HEK293 (cell line): ENCODE data around the gene KRTAP1-5.

Source experiments
- CTCF ChIA-PET: fragments of 350-600 bp; formaldehyde crosslinking; extraction: SDS; loops from one replicate; lab custom pipeline; 2021; ENCODE audit warnings: antibody characterized with exemption; lab: Yijun Ruan, JAX
- POLR2A ChIA-PET: fragments of 300-600 bp; formaldehyde crosslinking; extraction: SDS; loops from one replicate; lab custom pipeline; 2020; ENCODE audit warnings: antibody characterized with exemption, inconsistent platforms; lab: Yijun Ruan, JAX
- H3K27ac ChIP-seq: fragments of 200-500 bp; sonication (Bioruptor generic); 2 replicates; pipeline ENCODE4 v1.5.1; 2014; ENCODE audit warnings: low read depth, low read length, control low read depth, inconsistent platforms; ENCODE audit errors: extremely low read depth
- H3K36me3 ChIP-seq, 2 experiments: fragments of 200-500 bp in 1 of 2; sonication (Bioruptor generic) in 1 of 2; 1 replicate in 1 of 2; 2 replicates in 1 of 2; pipeline ENCODE4 v1.5.1; 2014 to 2017; ENCODE audit warnings: inconsistent platforms in 2 of 2, low read length in 2 of 2; ENCODE audit not compliant: control insufficient read depth in 2 of 2, insufficient read depth in 1 of 2
- H3K4me1 ChIP-seq: fragments of 200-500 bp; sonication (Bioruptor generic); 2 replicates; pipeline ENCODE4 v1.5.1; 2014; ENCODE audit warnings: mild to moderate bottlenecking, low read length, inconsistent platforms; ENCODE audit not compliant: control insufficient read depth, insufficient read depth
- H3K4me3 ChIP-seq: 2 replicates; pipeline ENCODE4 v1.5.1; 2011; ENCODE audit warnings: low read depth, mild to moderate bottlenecking, control low read depth, low read length, moderate library complexity
- H3K9me3 ChIP-seq: fragments of 200-500 bp; sonication (Bioruptor generic); 2 replicates; pipeline ENCODE4 v1.5.1; 2014; ENCODE audit warnings: low read depth, low read length, inconsistent platforms; ENCODE audit not compliant: control insufficient read depth, insufficient read depth
- GLI2 ChIP-seq: fragments of 450-650 bp; formaldehyde crosslinking; IDR thresholded peaks from 2 replicates; pipeline ENCODE4; 2017; ENCODE audit warnings: missing biosample characterization, missing genetic modification characterization, low read depth, borderline replicate concordance
- HOXC10 ChIP-seq: sonication (generic); formaldehyde crosslinking; IDR thresholded peaks from 2 replicates; pipeline ENCODE4 v1.8.1; 2023; ENCODE audit warnings: mild to moderate bottlenecking, missing genetic modification reagents
- KLF1 ChIP-seq: fragments of 450-650 bp; formaldehyde crosslinking; IDR thresholded peaks from 2 replicates; pipeline ENCODE4 v1.5.1; 2016; ENCODE audit warnings: missing biosample characterization, missing genetic modification characterization
- PRDM6 ChIP-seq: fragments of 450-650 bp; formaldehyde crosslinking; IDR thresholded peaks from 2 replicates; pipeline ENCODE4 v1.5.1; 2017; ENCODE audit warnings: missing biosample characterization, missing genetic modification characterization
- SALL2 ChIP-seq: fragments of 450-650 bp; formaldehyde crosslinking; IDR thresholded peaks from 2 replicates; pipeline ENCODE4 v1.5.0; 2017; ENCODE audit warnings: missing biosample characterization, mild to moderate bottlenecking, missing genetic modification characterization, borderline replicate concordance
- ZBTB20 ChIP-seq: fragments of 450-650 bp; formaldehyde crosslinking; IDR thresholded peaks from 2 replicates; pipeline ENCODE4 v1.5.1; 2016; ENCODE audit warnings: missing biosample characterization, missing genetic modification characterization
- ZNF132 ChIP-seq: fragments of 450-650 bp; formaldehyde crosslinking; IDR thresholded peaks from 2 replicates; pipeline ENCODE4 v1.5.1; 2017; ENCODE audit warnings: missing biosample characterization, missing genetic modification characterization, borderline replicate concordance
- ZNF16 ChIP-seq: fragments of 450-650 bp; formaldehyde crosslinking; IDR thresholded peaks from 2 replicates; pipeline ENCODE4 v1.5.1; 2016; ENCODE audit warnings: low read depth, missing biosample characterization, missing genetic modification characterization
- ZNF175 ChIP-seq: fragments of 450-650 bp; formaldehyde crosslinking; IDR thresholded peaks from 2 replicates; pipeline ENCODE4 v1.5.1; 2016; ENCODE audit warnings: missing biosample characterization, missing genetic modification characterization
- ZNF214 ChIP-seq: fragments of 450-650 bp; formaldehyde crosslinking; IDR thresholded peaks from 2 replicates; pipeline ENCODE4 v1.5.1; 2017; ENCODE audit warnings: missing biosample characterization, mild to moderate bottlenecking, missing genetic modification characterization, borderline replicate concordance
- ZNF341 ChIP-seq: fragments of 450-650 bp; formaldehyde crosslinking; IDR thresholded peaks from 2 replicates; pipeline ENCODE4; 2016; ENCODE audit warnings: low read depth, missing biosample characterization, missing genetic modification characterization
- ZNF391 ChIP-seq: fragments of 450-650 bp; formaldehyde crosslinking; IDR thresholded peaks from 2 replicates; pipeline ENCODE4 v1.5.1; 2016; ENCODE audit warnings: low read depth, missing biosample characterization, missing genetic modification characterization, borderline replicate concordance
- ZNF416 ChIP-seq: fragments of 450-650 bp; formaldehyde crosslinking; IDR thresholded peaks from 2 replicates; pipeline ENCODE4 v1.5.1; 2016; ENCODE audit warnings: missing biosample characterization, missing genetic modification characterization
- ZNF473 ChIP-seq: fragments of 450-650 bp; formaldehyde crosslinking; IDR thresholded peaks from 2 replicates; pipeline ENCODE4 v1.5.1; 2017; ENCODE audit warnings: missing biosample characterization, missing genetic modification characterization
- ZNF548 ChIP-seq: fragments of 450-650 bp; formaldehyde crosslinking; IDR thresholded peaks from 2 replicates; pipeline ENCODE4 v1.5.1; 2016; ENCODE audit warnings: missing biosample characterization, missing genetic modification characterization
- ZNF571 ChIP-seq: fragments of 450-650 bp; formaldehyde crosslinking; IDR thresholded peaks from 2 replicates; pipeline ENCODE4 v1.5.0; 2017; ENCODE audit warnings: missing biosample characterization, missing genetic modification characterization
- ZNF692 ChIP-seq: fragments of 450-650 bp; formaldehyde crosslinking; IDR thresholded peaks from 2 replicates; pipeline ENCODE4 v1.5.1; 2016; ENCODE audit warnings: missing biosample characterization, missing genetic modification characterization
- ZNF785 ChIP-seq: fragments of 450-650 bp; formaldehyde crosslinking; IDR thresholded peaks from 2 replicates; pipeline ENCODE4 v1.5.1; 2016; ENCODE audit warnings: missing biosample characterization, missing genetic modification characterization
- TF ChIP-seq, protein P1 (sequence below): fragments of 450-650 bp; formaldehyde crosslinking; IDR thresholded peaks from 2 replicates; pipeline ENCODE4 v1.5.1; 2016; ENCODE audit warnings: missing biosample characterization, missing genetic modification characterization
- TF ChIP-seq, protein P2 (sequence below): fragments of 450-650 bp; formaldehyde crosslinking; conservative IDR thresholded peaks from 2 replicates; pipeline ENCODE4 v1.5.1; 2016; ENCODE audit warnings: low read depth, missing biosample characterization, missing genetic modification characterization
- TF ChIP-seq, protein P3 (sequence below): fragments of 450-650 bp; IDR thresholded peaks from 2 replicates; pipeline ENCODE4 v1.5.1; 2018; ENCODE audit warnings: missing biosample characterization, mild to moderate bottlenecking, missing genetic modification characterization
- TF ChIP-seq, protein P4 (sequence below): fragments of 450-650 bp; formaldehyde crosslinking; IDR thresholded peaks from 2 replicates; pipeline ENCODE4 v1.5.1; 2016; ENCODE audit warnings: missing biosample characterization, missing genetic modification characterization, borderline replicate concordance

Gene KRTAP1-5

DNA sequence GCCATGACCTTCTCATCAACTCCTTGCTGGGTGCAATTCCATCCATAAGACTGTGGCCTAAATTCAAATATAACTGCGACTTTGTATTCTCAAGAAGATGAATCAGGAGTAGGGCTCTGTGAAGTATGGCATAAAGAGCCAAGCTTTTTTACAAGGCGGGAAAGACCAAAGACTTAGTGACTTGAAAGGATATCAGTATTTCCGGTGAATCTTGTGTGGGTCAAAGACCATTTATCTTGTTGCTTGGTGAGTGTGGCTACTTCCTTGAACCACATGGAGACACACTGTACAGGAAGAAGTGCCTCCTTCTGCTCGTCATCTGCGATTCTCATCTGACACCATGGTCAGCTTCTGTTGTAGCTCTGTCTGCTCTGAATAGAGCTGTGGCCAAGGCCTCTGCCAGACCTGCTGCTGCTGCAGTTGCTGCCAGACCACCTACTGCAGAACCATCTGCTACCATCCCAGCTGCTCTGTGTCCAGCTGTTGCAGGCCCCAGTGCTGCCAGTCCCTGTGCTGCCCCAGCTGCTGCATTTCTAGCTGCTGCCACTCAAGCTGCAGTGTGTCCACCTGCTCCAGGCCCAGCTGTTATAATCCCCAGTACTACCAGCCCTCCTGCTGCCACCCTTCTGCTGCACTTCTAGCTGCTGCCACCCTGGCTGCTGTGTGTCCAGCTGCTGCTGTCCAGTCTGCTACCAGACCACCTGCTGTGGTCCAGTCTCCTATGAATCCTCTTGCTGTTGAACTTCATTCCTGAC lies 44.8 kb upstream of the KRTAP1-5 start (continued):
- TF ChIP-seq, protein P1, sequence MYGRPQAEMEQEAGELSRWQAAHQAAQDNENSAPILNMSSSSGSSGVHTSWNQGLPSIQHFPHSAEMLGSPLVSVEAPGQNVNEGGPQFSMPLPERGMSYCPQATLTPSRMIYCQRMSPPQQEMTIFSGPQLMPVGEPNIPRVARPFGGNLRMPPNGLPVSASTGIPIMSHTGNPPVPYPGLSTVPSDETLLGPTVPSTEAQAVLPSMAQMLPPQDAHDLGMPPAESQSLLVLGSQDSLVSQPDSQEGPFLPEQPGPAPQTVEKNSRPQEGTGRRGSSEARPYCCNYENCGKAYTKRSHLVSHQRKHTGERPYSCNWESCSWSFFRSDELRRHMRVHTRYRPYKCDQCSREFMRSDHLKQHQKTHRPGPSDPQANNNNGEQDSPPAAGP (tag by site-specific recombination): no peak
- TF ChIP-seq SALL2 (tag by site-specific recombination) (no peak), HOXC10 (CRISPR knock-in tag) (no peak)

GRCh38 chr17:41069031-41069430 lies 42.0 kb upstream of the KRTAP1-5 start:
- no peak overlapping the region for H3K4me3 ChIP-seq
- ChIA-PET POLR2A (no interaction called here), CTCF (no interaction called here)
- no peaks in the 10 kb centered on the region for H3K36me3 ChIP-seq
- no peaks in the 10 kb centered on the region for H3K9me3 ChIP-seq
- no peak for TF ChIP-seq ZNF132 (tag by site-specific recombination)
- TF ChIP-seq, protein P2, sequence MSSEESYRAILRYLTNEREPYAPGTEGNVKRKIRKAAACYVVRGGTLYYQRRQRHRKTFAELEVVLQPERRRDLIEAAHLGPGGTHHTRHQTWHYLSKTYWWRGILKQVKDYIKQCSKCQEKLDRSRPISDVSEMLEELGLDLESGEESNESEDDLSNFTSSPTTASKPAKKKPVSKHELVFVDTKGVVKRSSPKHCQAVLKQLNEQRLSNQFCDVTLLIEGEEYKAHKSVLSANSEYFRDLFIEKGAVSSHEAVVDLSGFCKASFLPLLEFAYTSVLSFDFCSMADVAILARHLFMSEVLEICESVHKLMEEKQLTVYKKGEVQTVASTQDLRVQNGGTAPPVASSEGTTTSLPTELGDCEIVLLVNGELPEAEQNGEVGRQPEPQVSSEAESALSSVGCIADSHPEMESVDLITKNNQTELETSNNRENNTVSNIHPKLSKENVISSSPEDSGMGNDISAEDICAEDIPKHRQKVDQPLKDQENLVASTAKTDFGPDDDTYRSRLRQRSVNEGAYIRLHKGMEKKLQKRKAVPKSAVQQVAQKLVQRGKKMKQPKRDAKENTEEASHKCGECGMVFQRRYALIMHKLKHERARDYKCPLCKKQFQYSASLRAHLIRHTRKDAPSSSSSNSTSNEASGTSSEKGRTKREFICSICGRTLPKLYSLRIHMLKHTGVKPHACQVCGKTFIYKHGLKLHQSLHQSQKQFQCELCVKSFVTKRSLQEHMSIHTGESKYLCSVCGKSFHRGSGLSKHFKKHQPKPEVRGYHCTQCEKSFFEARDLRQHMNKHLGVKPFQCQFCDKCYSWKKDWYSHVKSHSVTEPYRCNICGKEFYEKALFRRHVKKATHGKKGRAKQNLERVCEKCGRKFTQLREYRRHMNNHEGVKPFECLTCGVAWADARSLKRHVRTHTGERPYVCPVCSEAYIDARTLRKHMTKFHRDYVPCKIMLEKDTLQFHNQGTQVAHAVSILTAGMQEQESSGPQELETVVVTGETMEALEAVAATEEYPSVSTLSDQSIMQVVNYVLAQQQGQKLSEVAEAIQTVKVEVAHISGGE (tag by site-specific recombination): no peak
- TF ChIP-seq ZNF692 (tag by site-specific recombination): no peak
- TF ChIP-seq PRDM6: no peak
- TF ChIP-seq ZNF214 (tag by site-specific recombination): no peak
- TF ChIP-seq KLF1 (tag by site-specific recombination): no peak
- no peak for TF ChIP-seq ZNF416 (tag by site-specific recombination)
- no peak for TF ChIP-seq GLI2 (tag by site-specific recombination)
- no peak overlapping the region for H3K27ac ChIP-seq
- H3K4me1 ChIP-seq: no peaks in the 10 kb centered on the region

DNA sequence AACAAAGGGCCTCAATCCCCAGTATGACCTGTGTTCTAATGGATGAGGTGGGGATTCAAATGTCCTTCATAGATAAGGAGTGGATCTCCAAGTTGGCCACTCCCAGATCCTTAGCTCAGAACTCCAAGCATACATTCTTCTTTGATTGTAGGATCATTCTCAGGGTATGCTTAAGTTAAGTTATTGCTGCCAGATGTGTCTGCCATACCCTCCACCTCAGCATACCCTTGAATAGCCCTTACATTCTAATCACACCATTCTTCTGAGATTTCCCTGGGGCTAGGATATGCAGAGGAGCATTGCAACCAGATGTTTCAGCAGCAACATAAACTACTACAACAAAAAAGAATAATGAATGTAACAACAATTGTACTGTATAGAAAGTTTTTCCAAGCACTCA lies 40.3 kb upstream of the KRTAP1-5 start:
- Histone ChIP-seq H3K27ac (no peak overlapping the region), H3K4me3 (no peak overlapping the region), H3K4me1 (no peaks in the 10 kb centered on the region), H3K9me3 (no peaks in the 10 kb centered on the region), H3K36me3 (no peaks in the 10 kb centered on the region)
- CTCF ChIA-PET: no interaction called here
- POLR2A ChIA-PET: no interaction called here
- TF ChIP-seq, protein P3, sequence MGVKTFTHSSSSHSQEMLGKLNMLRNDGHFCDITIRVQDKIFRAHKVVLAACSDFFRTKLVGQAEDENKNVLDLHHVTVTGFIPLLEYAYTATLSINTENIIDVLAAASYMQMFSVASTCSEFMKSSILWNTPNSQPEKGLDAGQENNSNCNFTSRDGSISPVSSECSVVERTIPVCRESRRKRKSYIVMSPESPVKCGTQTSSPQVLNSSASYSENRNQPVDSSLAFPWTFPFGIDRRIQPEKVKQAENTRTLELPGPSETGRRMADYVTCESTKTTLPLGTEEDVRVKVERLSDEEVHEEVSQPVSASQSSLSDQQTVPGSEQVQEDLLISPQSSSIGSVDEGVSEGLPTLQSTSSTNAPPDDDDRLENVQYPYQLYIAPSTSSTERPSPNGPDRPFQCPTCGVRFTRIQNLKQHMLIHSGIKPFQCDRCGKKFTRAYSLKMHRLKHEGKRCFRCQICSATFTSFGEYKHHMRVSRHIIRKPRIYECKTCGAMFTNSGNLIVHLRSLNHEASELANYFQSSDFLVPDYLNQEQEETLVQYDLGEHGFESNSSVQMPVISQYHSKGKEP (tag by site-specific recombination): no peak
- TF ChIP-seq ZNF571 (tag by site-specific recombination) (no peak), ZNF175 (no peak), ZNF473 (tag by site-specific recombination) (no peak), ZNF341 (tag by site-specific recombination) (no peak), ZNF391 (tag by site-specific recombination) (no peak), ZNF548 (tag by site-specific recombination) (no peak), ZNF785 (no peak), ZBTB20 (no peak), ZNF16 (no peak)
- TF ChIP-seq, protein P4, sequence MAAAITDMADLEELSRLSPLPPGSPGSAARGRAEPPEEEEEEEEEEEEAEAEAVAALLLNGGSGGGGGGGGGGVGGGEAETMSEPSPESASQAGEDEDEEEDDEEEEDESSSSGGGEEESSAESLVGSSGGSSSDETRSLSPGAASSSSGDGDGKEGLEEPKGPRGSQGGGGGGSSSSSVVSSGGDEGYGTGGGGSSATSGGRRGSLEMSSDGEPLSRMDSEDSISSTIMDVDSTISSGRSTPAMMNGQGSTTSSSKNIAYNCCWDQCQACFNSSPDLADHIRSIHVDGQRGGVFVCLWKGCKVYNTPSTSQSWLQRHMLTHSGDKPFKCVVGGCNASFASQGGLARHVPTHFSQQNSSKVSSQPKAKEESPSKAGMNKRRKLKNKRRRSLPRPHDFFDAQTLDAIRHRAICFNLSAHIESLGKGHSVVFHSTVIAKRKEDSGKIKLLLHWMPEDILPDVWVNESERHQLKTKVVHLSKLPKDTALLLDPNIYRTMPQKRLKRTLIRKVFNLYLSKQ (tag by site-specific recombination): no peak
